ENCODE results near the gene LDHA. TPM values are rescaled to one million over a fixed set of nuclear protein-coding genes. Genes with fewer than 3 reads are reported as not detected.

The LDHA gene
- total RNA-seq, 1 donor from 2014 or later = 1,448 TPM

GRCh38 chr11:18374956-18375355 is 19.4 kb upstream of the LDHA start:
- Mint-ChIP-seq H3K27ac (no peak overlapping the region), H3K4me3 (no peak overlapping the region), H3K36me3 (ENCODE audit: low read depth) (peaks cover 8% of the 10 kb centered on the region), H3K27me3 (ENCODE audit: insufficient read depth) (no peaks in the 10 kb centered on the region), H3K9me3 (no peaks in the 10 kb centered on the region), H3K4me1 (ENCODE audit: low read depth) (peaks cover 8% of the 10 kb centered on the region)
- no peak for DNase-seq (ENCODE audit: low spot score)
- intact Hi-C loops (cut with micrococcal nuclease) = no loop called here

- intact Hi-C loops (cut with micrococcal nuclease) = no loop called here
- H3K27me3 Mint-ChIP-seq (ENCODE audit: insufficient read depth) = no peaks in the 10 kb centered on the region
- no peaks in the 10 kb centered on the region for H3K9me3 Mint-ChIP-seq
- H3K4me1 Mint-ChIP-seq (ENCODE audit: low read depth) = peaks cover 7% of the 10 kb centered on the region
- no peak for DNase-seq (ENCODE audit: low spot score)
- no peak overlapping the region for H3K4me3 Mint-ChIP-seq
- no peak overlapping the region for H3K27ac Mint-ChIP-seq
- H3K36me3 Mint-ChIP-seq (ENCODE audit: low read depth) = peaks cover 6% of the 10 kb centered on the region
Measured at GRCh38 chr11:18375941-18376340, 18.4 kb upstream of the LDHA start.

- H3K9me3 Mint-ChIP-seq = no peaks in the 10 kb centered on the region
- DNase-seq (ENCODE audit: low spot score) = no peak
- peaks cover 2% of the 10 kb centered on the region for H3K36me3 Mint-ChIP-seq (ENCODE audit: low read depth)
- intact Hi-C loops (cut with micrococcal nuclease) = no loop called here
- no peak overlapping the region for H3K27ac Mint-ChIP-seq
- peaks cover 17% of the 10 kb centered on the region for H3K4me1 Mint-ChIP-seq (ENCODE audit: low read depth)
- no peak overlapping the region for H3K4me3 Mint-ChIP-seq
- no peaks in the 10 kb centered on the region for H3K27me3 Mint-ChIP-seq (ENCODE audit: insufficient read depth)
Measured at GRCh38 chr11:18379201-18379600, 15.2 kb upstream of the LDHA start.

GRCh38 chr11:18383388-18384156 is 10.8 kb upstream of the LDHA start:
- H3K27me3 Mint-ChIP-seq (ENCODE audit: insufficient read depth) = no peaks in the 10 kb centered on the region
- H3K9me3 Mint-ChIP-seq = no peaks in the 10 kb centered on the region
- intact Hi-C loops (cut with micrococcal nuclease) = loop anchor here (1.0 to 5.0 kb wide), 10 partner anchors 11 to 371 kb away; partner anchors contain the start of genes GTF2H1, HPS5, LDHA and SAAL1
- peaks cover 38% of the 10 kb centered on the region for H3K4me1 Mint-ChIP-seq (ENCODE audit: low read depth)
- H3K4me3 Mint-ChIP-seq = peak overlapping the region; percentile 59
- peak; percentile 53 for DNase-seq (ENCODE audit: low spot score)
- H3K27ac Mint-ChIP-seq = peak overlapping the region; percentile 99
- no peaks in the 10 kb centered on the region for H3K36me3 Mint-ChIP-seq (ENCODE audit: low read depth)

GRCh38 chr11:18384157-18384641 is 10.2 kb upstream of the LDHA start:
- Mint-ChIP-seq H3K9me3 (no peaks in the 10 kb centered on the region), H3K4me3 (peak overlapping the region; percentile 59), H3K27me3 (ENCODE audit: insufficient read depth) (no peaks in the 10 kb centered on the region), H3K36me3 (ENCODE audit: low read depth) (no peaks in the 10 kb centered on the region), H3K4me1 (ENCODE audit: low read depth) (peaks cover 39% of the 10 kb centered on the region), H3K27ac (peak overlapping the region; percentile 99)
- no peak for DNase-seq (ENCODE audit: low spot score)
- intact Hi-C loops (cut with micrococcal nuclease) = loop anchor here (1.0 to 5.0 kb wide), 7 partner anchors 10 to 372 kb away; partner anchors contain the start of genes LDHA, SAAL1, SERGEF and TSG101

- Mint-ChIP-seq H3K27ac (no peak overlapping the region), H3K4me3 (no peak overlapping the region), H3K36me3 (ENCODE audit: low read depth) (peaks cover 6% of the 10 kb centered on the region), H3K27me3 (ENCODE audit: insufficient read depth) (no peaks in the 10 kb centered on the region), H3K9me3 (no peaks in the 10 kb centered on the region), H3K4me1 (ENCODE audit: low read depth) (peaks cover 44% of the 10 kb centered on the region)
- intact Hi-C loops (cut with micrococcal nuclease) = loop anchor here (5.0 to 10.0 kb wide), 3 partner anchors 332 to 1995 kb away; partner anchors contain the start of genes E2F8 and PRMT3
- no peak for DNase-seq (ENCODE audit: low spot score)
Measured at GRCh38 chr11:18390088-18390487, 4.3 kb upstream of the LDHA start.

- H3K4me1 Mint-ChIP-seq (ENCODE audit: low read depth) = peaks cover 44% of the 10 kb centered on the region
- H3K27ac Mint-ChIP-seq = peak overlapping the region; percentile 80
- H3K36me3 Mint-ChIP-seq (ENCODE audit: low read depth) = peaks cover 28% of the 10 kb centered on the region
- intact Hi-C loops (cut with micrococcal nuclease) = loop anchor here (5.0 to 10.0 kb wide), 3 partner anchors 330 to 1992 kb away; partner anchors contain the start of genes E2F8 and PRMT3
- DNase-seq (ENCODE audit: low spot score) = no peak
- H3K9me3 Mint-ChIP-seq = no peaks in the 10 kb centered on the region
- H3K27me3 Mint-ChIP-seq (ENCODE audit: insufficient read depth) = no peaks in the 10 kb centered on the region
- peak overlapping the region; percentile 65 for H3K4me3 Mint-ChIP-seq
Measured at GRCh38 chr11:18392434-18393321, 1.7 kb upstream of the LDHA start.

GRCh38 chr11:18393581-18394274 is 635 bp upstream of the LDHA start:
- intact Hi-C loops (cut with micrococcal nuclease) = loop anchor here (1.0 to 10.0 kb wide), 6 partner anchors 9 to 1991 kb away; partner anchors contain the start of genes E2F8 and PRMT3
- peak overlapping the region; percentile 99 for H3K4me3 Mint-ChIP-seq
- H3K36me3 Mint-ChIP-seq (ENCODE audit: low read depth) = peaks cover 38% of the 10 kb centered on the region
- peak overlapping the region; percentile 98 for H3K27ac Mint-ChIP-seq
- H3K4me1 Mint-ChIP-seq (ENCODE audit: low read depth) = peaks cover 45% of the 10 kb centered on the region
- H3K27me3 Mint-ChIP-seq (ENCODE audit: insufficient read depth) = no peaks in the 10 kb centered on the region
- DNase-seq (ENCODE audit: low spot score) = no peak
- no peaks in the 10 kb centered on the region for H3K9me3 Mint-ChIP-seq

- Mint-ChIP-seq H3K27me3 (ENCODE audit: insufficient read depth) (no peaks in the 10 kb centered on the region), H3K4me3 (peak overlapping the region; percentile 99), H3K9me3 (no peaks in the 10 kb centered on the region), H3K36me3 (ENCODE audit: low read depth) (peaks cover 52% of the 10 kb centered on the region), H3K27ac (peak overlapping the region; percentile 98), H3K4me1 (ENCODE audit: low read depth) (peaks cover 59% of the 10 kb centered on the region)
- DNase-seq (ENCODE audit: low spot score) = no peak
- intact Hi-C loops (cut with micrococcal nuclease) = loop anchor here (1.0 to 10.0 kb wide), 7 partner anchors 11 to 1990 kb away; partner anchors contain the start of genes E2F8, PRMT3 and UEVLD
Measured at GRCh38 chr11:18394928-18395734, 768 bp downstream of the LDHA start.

- intact Hi-C loops (cut with micrococcal nuclease) = loop anchor here (1.0 to 10.0 kb wide), 8 partner anchors 74 to 1989 kb away; partner anchors contain the start of genes E2F8, GTF2H1, HPS5 and PRMT3
- Mint-ChIP-seq H3K4me3 (peak overlapping the region; percentile 99), H3K9me3 (no peaks in the 10 kb centered on the region), H3K27me3 (ENCODE audit: insufficient read depth) (no peaks in the 10 kb centered on the region), H3K36me3 (ENCODE audit: low read depth) (peaks cover 59% of the 10 kb centered on the region), H3K4me1 (ENCODE audit: low read depth) (peaks cover 67% of the 10 kb centered on the region), H3K27ac (peak overlapping the region; percentile 98)
- DNase-seq (ENCODE audit: low spot score) = peak; percentile 96
Measured at GRCh38 chr11:18395735-18396504, 1.6 kb downstream of the LDHA start.

GRCh38 chr11:18397921-18398320 is 3.6 kb downstream of the LDHA start:
- intact Hi-C loops (cut with micrococcal nuclease) = loop anchor here (2.0 to 10.0 kb wide), 4 partner anchors 189 to 1987 kb away; partner anchors contain the start of genes E2F8, PRMT3, RPS13 and UEVLD
- H3K27ac Mint-ChIP-seq = peak overlapping the region; percentile 40
- peaks cover 54% of the 10 kb centered on the region for H3K4me1 Mint-ChIP-seq (ENCODE audit: low read depth)
- no peaks in the 10 kb centered on the region for H3K9me3 Mint-ChIP-seq
- H3K4me3 Mint-ChIP-seq = peak overlapping the region; percentile 99
- peaks cover 66% of the 10 kb centered on the region for H3K36me3 Mint-ChIP-seq (ENCODE audit: low read depth)
- no peak for DNase-seq (ENCODE audit: low spot score)
- H3K27me3 Mint-ChIP-seq (ENCODE audit: insufficient read depth) = no peaks in the 10 kb centered on the region

Measured in activated T-helper 1 cell treated with anti-CD3 and anti-CD28 coated beads, Interleukin-12 subunit alpha, Interleukin-12 subunit beta, Interleukin-2, Interleukin-4 antibody, amounts not matched to agents 30 ng/mL and 10 ng/mL and 1 ng/mL, durations not matched to agents 14 hours and 24 hours and 36 hours (primary cell).